ENCODE measurements around the gene PIGL.

DNA sequence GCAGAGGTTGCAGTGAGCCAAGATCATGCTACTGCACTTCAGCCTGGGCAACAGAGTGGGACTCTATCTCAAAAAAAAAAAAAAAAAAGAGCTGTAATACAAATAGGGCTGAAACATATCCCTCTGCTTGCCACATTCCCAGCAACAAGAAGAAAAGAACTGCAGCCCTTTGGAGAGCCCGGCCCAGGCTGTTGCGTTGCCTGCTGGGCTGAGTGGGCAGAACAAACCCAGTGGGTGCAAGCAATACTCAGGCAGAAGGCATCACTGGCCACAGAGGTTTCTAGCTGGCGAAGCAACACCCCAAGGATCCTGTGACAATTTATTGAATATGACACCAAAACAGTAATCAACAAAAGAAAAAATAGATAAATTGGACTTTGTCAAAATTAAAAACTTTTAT, 44.0 kb downstream of the PIGL start:
- TF ChIP-seq EZH2 (IDR thresholded peaks at IDR 0.05; ENCODE audit: low read length, missing control alignments) = no peak
- TF ChIP-seq, protein P1, sequence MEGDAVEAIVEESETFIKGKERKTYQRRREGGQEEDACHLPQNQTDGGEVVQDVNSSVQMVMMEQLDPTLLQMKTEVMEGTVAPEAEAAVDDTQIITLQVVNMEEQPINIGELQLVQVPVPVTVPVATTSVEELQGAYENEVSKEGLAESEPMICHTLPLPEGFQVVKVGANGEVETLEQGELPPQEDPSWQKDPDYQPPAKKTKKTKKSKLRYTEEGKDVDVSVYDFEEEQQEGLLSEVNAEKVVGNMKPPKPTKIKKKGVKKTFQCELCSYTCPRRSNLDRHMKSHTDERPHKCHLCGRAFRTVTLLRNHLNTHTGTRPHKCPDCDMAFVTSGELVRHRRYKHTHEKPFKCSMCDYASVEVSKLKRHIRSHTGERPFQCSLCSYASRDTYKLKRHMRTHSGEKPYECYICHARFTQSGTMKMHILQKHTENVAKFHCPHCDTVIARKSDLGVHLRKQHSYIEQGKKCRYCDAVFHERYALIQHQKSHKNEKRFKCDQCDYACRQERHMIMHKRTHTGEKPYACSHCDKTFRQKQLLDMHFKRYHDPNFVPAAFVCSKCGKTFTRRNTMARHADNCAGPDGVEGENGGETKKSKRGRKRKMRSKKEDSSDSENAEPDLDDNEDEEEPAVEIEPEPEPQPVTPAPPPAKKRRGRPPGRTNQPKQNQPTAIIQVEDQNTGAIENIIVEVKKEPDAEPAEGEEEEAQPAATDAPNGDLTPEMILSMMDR (conservative IDR thresholded peaks at IDR 0.05 in 1 of 2, IDR thresholded peaks at IDR 0.05 in 1 of 2; ENCODE audit: low read depth in 1 of 2, low read length in 2 of 2) = no peak
